Parathyroid adenoma (tissue), 2 donors: Measurements from ENCODE around the gene PPP2R5C.

ENCODE experiments used
- H2AFZ ChIP-seq: fragments of 300-600 bp; sonication (generic); one replicate; pipeline ENCODE4 v1.7.0; 2017; ENCODE audit warnings: antibody characterized with exemption, mild to moderate bottlenecking
- H3K27ac ChIP-seq: fragments of 300-600 bp; sonication (generic); one replicate; pipeline ENCODE4 v1.7.0; 2017
- H3K27me3 ChIP-seq: fragments of 300-600 bp; sonication (generic); one replicate; pipeline ENCODE4 v1.7.0; 2017; ENCODE audit warnings: low read length; ENCODE audit not compliant: control insufficient read depth, insufficient read depth
- H3K36me3 ChIP-seq: fragments of 300-600 bp; sonication (generic); one replicate; pipeline ENCODE4 v1.7.0; 2017; ENCODE audit warnings: low read length; ENCODE audit not compliant: control insufficient read depth, insufficient read depth
- H3K4me1 ChIP-seq: fragments of 300-600 bp; sonication (generic); one replicate; pipeline ENCODE4 v1.7.0; 2017; ENCODE audit warnings: control low read depth
- H3K4me2 ChIP-seq: fragments of 300-600 bp; sonication (generic); one replicate; pipeline ENCODE4 v1.7.0; 2017; ENCODE audit warnings: low read length
- H3K4me3 ChIP-seq: fragments of 300-600 bp; sonication (generic); one replicate; pipeline ENCODE4 v1.7.0; 2017; ENCODE audit warnings: low read depth, low read length
- H3K79me2 ChIP-seq: fragments of 300-600 bp; sonication (generic); one replicate; pipeline ENCODE4 v1.7.0; 2017; ENCODE audit warnings: control low read depth
- H3K9ac ChIP-seq: fragments of 300-600 bp; sonication (generic); one replicate; pipeline ENCODE4 v1.7.0; 2017; ENCODE audit warnings: mild to moderate bottlenecking
- H3K9me3 ChIP-seq: fragments of 300-600 bp; sonication (generic); one replicate; pipeline ENCODE4 v1.7.0; 2017; ENCODE audit warnings: low read length; ENCODE audit not compliant: control insufficient read depth
- CTCF ChIP-seq: fragments of 300-600 bp; sonication (generic); IDR thresholded peaks from one replicate; pipeline ENCODE4 v1.7.0; 2017; ENCODE audit warnings: antibody characterized with exemption, mild to moderate bottlenecking
- donor health status: primary hyperparathyroidism.

Gene PPP2R5C

GRCh38 chr14:101808020-101808641, 46.6 kb downstream of the PPP2R5C start:
- no peak overlapping the region for H2AFZ ChIP-seq
- H3K9ac ChIP-seq, result no peak overlapping the region
- no peaks in the 10 kb centered on the region for H3K27me3 ChIP-seq
- TF ChIP-seq CTCF, result no peak
- H3K36me3 ChIP-seq, result no peaks in the 10 kb centered on the region
- H3K9me3 ChIP-seq, result no peaks in the 10 kb centered on the region
- H3K4me2 ChIP-seq, result no peak overlapping the region
- H3K4me1 ChIP-seq, result no peaks in the 10 kb centered on the region
- H3K79me2 ChIP-seq, result peaks cover 15% of the 10 kb centered on the region
- no peak overlapping the region for H3K4me3 ChIP-seq
- H3K27ac ChIP-seq, result no peak overlapping the region

- Histone ChIP-seq H3K36me3 (no peaks in the 10 kb centered on the region), H2AFZ (peak overlapping the region; percentile 95), H3K4me1 (no peaks in the 10 kb centered on the region), H3K4me2 (peak overlapping the region; percentile 99), H3K27me3 (no peaks in the 10 kb centered on the region), H3K27ac (peak overlapping the region; percentile 100), H3K4me3 (peak overlapping the region; percentile 96), H3K79me2 (peaks cover 21% of the 10 kb centered on the region), H3K9me3 (no peaks in the 10 kb centered on the region), H3K9ac (no peak overlapping the region)
- no peak for TF ChIP-seq CTCF
Observed at GRCh38 chr14:101808894-101809670, 47.6 kb downstream of the PPP2R5C start.

- Histone ChIP-seq H3K4me1 (no peaks in the 10 kb centered on the region), H3K27me3 (no peaks in the 10 kb centered on the region)
Observed at GRCh38 chr14:101809671-101810514, 48.4 kb downstream of the PPP2R5C start.

GRCh38 chr14:101810897-101811621, 49.5 kb downstream of the PPP2R5C start:
- Histone ChIP-seq H3K9me3 (no peaks in the 10 kb centered on the region), H3K27ac (peak overlapping the region; percentile 100), H2AFZ (no peak overlapping the region), H3K4me2 (peak overlapping the region; percentile 99), H3K4me1 (no peaks in the 10 kb centered on the region), H3K79me2 (peaks cover 34% of the 10 kb centered on the region), H3K9ac (no peak overlapping the region), H3K36me3 (no peaks in the 10 kb centered on the region), H3K27me3 (no peaks in the 10 kb centered on the region), H3K4me3 (peak overlapping the region; percentile 96)
- no peak for TF ChIP-seq CTCF

More at GRCh38 chr14:101809671-101810514, 48.4 kb downstream of the PPP2R5C start:
- no peak for TF ChIP-seq CTCF
- peaks cover 26% of the 10 kb centered on the region for H3K79me2 ChIP-seq
- H3K36me3 ChIP-seq, result no peaks in the 10 kb centered on the region
- peak overlapping the region; percentile 100 for H3K27ac ChIP-seq
- H3K9ac ChIP-seq, result peak overlapping the region; percentile 79
- H3K4me2 ChIP-seq, result peak overlapping the region; percentile 99
- H2AFZ ChIP-seq, result peak overlapping the region; percentile 95
- no peaks in the 10 kb centered on the region for H3K9me3 ChIP-seq
- H3K4me3 ChIP-seq, result peak overlapping the region; percentile 96
